AG04450 (cell line): Measurements from ENCODE around the gene MAML2. TPM values are rescaled to one million over a fixed set of nuclear protein-coding genes. Genes with fewer than 3 reads are reported as not detected.

ENCODE experiments used
- CTCF ChIA-PET: fragments of 300-600, 350-600 bp; formaldehyde crosslinking; extraction: SDS; loops from one replicate; lab custom pipeline; 2022; ENCODE audit warnings: antibody characterized with exemption, inconsistent platforms; lab: Charles Lee
- POLR2A ChIA-PET: fragments of 350-600 bp; formaldehyde crosslinking; extraction: SDS; loops from one replicate; lab custom pipeline; 2021; ENCODE audit warnings: antibody characterized with exemption, inconsistent platforms; lab: Yijun Ruan, JAX
- DNase-seq: peaks from one replicate; pipeline ENCODE4 v3.0.0-alpha.2; 2011; ENCODE audit warnings: low read depth, low spot score
- H3K27ac ChIP-seq: one replicate; pipeline ENCODE4 v1.5.1; 2012; ENCODE audit warnings: low read depth, low read length, control low read depth
- H3K27me3 ChIP-seq: one replicate; pipeline ENCODE4 v1.6.0; 2012; ENCODE audit warnings: low read length; ENCODE audit not compliant: control insufficient read depth, insufficient read depth
- H3K4me3 ChIP-seq: 2 replicates; pipeline ENCODE4 v1.5.1; 2011; ENCODE audit warnings: mild to moderate bottlenecking, low read depth, low read length, control low read depth
- H3K9me3 ChIP-seq: 2 replicates; pipeline ENCODE4 v1.5.1; 2012; ENCODE audit warnings: low read length; ENCODE audit not compliant: control insufficient read depth, insufficient read depth
- CTCF ChIP-seq: IDR thresholded peaks from 2 replicates; pipeline ENCODE4 v1.5.1; 2011; ENCODE audit warnings: low read depth, low read length, control low read depth, inconsistent platforms
- polyA plus RNA-seq: library from polyadenylated mRNA; depleted of rRNA; stranded (reverse); fragments of >200 nt; gene quantifications from 2 replicates; pipeline ENCODE4 v1.2.3, GENCODE V29; 2011

MAML2 gene
- polyA plus RNA-seq, 1 experiment = 23.0 TPM

- H3K27me3 ChIP-seq = no peaks in the 10 kb centered on the region
- peaks cover 8% of the 10 kb centered on the region for H3K9me3 ChIP-seq
- no peak for TF ChIP-seq CTCF
- H3K27ac ChIP-seq = no peak overlapping the region
- no peak overlapping the region for H3K4me3 ChIP-seq
- POLR2A ChIA-PET = interaction anchor here (0.7 kb wide), 1 partner anchor 23 kb away, joined by 6 read pairs; the partner anchor contains the start of genes CCDC82 and JRKL
- CTCF ChIA-PET = no interaction called here
- DNase-seq = no peak
Observed at GRCh38 chr11:96367342-96367741, 24.3 kb upstream of the MAML2 start.

- CTCF ChIA-PET = interaction anchor here (1.3 to 1.6 kb wide), 2 partner anchors 23 to 28 kb away, joined by 4 to 8 read pairs; partner anchors contain the start of gene MAML2
- no peak for TF ChIP-seq CTCF
- POLR2A ChIA-PET = interaction anchor here (0.7 kb wide), 1 partner anchor 24 kb away, joined by 3 read pairs; the partner anchor contains the start of genes CCDC82 and JRKL
- no peak for DNase-seq
- H3K27me3 ChIP-seq = no peaks in the 10 kb centered on the region
- H3K9me3 ChIP-seq = peaks cover 8% of the 10 kb centered on the region
- H3K27ac ChIP-seq = no peak overlapping the region
- H3K4me3 ChIP-seq = no peak overlapping the region
Observed at GRCh38 chr11:96366024-96366423, 23.0 kb upstream of the MAML2 start.

- Histone ChIP-seq H3K27me3 (no peaks in the 10 kb centered on the region), H3K9me3 (peaks cover 8% of the 10 kb centered on the region), H3K4me3 (no peak overlapping the region), H3K27ac (no peak overlapping the region)
- ChIA-PET CTCF (interaction anchor here (1.3 to 1.6 kb wide), 2 partner anchors 22 to 28 kb away, joined by 4 to 8 read pairs; partner anchors contain the start of gene MAML2), POLR2A (no interaction called here)
- no peak for TF ChIP-seq CTCF
- DNase-seq = no peak
Observed at GRCh38 chr11:96365493-96365892, 22.5 kb upstream of the MAML2 start.

- no peak for TF ChIP-seq CTCF
- Histone ChIP-seq H3K9me3 (no peaks in the 10 kb centered on the region), H3K4me3 (no peak overlapping the region), H3K27me3 (no peaks in the 10 kb centered on the region), H3K27ac (no peak overlapping the region)
- CTCF ChIA-PET = no interaction called here
- DNase-seq = no peak
- POLR2A ChIA-PET = no interaction called here
Observed at GRCh38 chr11:96361778-96362177, 18.8 kb upstream of the MAML2 start.

- Histone ChIP-seq H3K4me3 (no peak overlapping the region), H3K27me3 (no peaks in the 10 kb centered on the region), H3K27ac (no peak overlapping the region), H3K9me3 (no peaks in the 10 kb centered on the region)
- DNase-seq = no peak
- ChIA-PET CTCF (interaction anchor here (1.9 kb wide), 1 partner anchor 16 kb away, joined by 13 read pairs; the partner anchor contains the start of gene MAML2), POLR2A (no interaction called here)
- TF ChIP-seq CTCF = no peak
Observed at GRCh38 chr11:96358321-96358720, 15.3 kb upstream of the MAML2 start.
